NCI-H146 treated with DMSO at 0.1 percent for 48 hours (cell line): ENCODE data around the gene EXOC3.
"Not testable (repeated sequence)": the region's sequence is repeated elsewhere in the genome, so short reads cannot be mapped to it uniquely, and the experiment has no call there.

ENCODE experiments used
- DNase-seq: peaks from one replicate; lab custom pipeline; 2025; ENCODE audit not compliant: unreplicated experiment; lab: John Stamatoyannopoulos, UW

Gene EXOC3

DNA sequence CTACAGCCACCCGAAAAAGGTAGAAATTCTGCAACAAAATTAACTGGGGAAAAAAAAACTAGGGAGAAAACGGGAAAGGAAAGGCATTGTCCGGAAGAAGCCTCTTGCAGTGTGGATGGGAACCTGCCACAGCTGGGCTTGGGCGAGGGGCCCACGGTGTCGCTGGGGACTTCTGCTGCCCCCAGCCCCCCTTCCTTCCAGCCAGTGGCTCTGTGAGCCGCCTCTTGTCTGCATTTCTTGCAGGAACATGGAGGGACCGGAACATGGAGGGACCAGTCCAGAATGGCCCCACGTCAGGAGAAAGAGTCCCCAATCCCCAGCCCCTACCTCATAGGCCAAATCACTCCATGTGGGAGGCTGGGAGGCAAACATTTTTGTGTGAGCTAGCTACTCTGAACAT lies 36.9 kb upstream of the EXOC3 start:
- no peak for DNase-seq

DNA sequence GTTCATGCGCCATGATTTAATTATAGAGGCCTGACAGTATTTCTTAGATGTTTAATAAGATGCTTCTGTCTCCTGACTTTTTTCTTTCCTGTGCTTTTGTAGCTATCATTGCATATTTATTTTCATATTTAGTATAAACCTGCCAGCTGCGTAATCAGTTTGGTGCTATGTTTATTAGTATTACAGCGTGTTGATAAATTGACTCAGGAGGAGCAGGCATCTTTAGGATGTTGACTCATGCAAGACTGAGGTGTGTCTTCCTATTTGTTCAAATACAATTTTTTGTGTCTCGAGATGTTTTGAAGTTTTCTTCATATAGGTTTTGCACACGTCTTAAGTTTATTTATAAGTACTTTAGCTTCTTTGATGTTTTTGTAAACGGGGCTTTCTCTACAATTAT lies 35.9 kb upstream of the EXOC3 start:
- no peak for DNase-seq

DNA sequence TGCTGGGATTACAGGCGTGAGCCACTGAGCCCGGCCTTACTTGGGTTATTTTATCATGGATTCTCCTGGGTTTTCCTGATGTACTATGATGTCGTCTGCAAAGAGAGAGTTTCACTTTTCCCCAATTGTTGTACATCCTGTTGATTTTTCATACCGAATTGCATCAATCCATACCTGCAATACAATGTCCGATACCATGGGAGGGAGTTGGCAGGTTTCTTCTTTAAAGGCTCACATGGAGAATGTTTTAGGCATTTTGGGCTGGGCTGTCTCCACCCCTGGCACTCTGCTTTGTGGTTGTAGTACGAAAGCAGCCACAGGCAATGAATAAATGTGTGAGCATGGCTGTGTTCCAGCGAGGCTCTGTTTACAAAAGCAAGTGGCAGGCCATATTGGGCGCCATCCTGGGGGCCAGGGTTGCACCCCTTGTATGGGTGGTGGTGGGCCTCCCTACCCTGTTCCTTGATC lies 35.1 kb upstream of the EXOC3 start:
- DNase-seq, result no peak

DNA sequence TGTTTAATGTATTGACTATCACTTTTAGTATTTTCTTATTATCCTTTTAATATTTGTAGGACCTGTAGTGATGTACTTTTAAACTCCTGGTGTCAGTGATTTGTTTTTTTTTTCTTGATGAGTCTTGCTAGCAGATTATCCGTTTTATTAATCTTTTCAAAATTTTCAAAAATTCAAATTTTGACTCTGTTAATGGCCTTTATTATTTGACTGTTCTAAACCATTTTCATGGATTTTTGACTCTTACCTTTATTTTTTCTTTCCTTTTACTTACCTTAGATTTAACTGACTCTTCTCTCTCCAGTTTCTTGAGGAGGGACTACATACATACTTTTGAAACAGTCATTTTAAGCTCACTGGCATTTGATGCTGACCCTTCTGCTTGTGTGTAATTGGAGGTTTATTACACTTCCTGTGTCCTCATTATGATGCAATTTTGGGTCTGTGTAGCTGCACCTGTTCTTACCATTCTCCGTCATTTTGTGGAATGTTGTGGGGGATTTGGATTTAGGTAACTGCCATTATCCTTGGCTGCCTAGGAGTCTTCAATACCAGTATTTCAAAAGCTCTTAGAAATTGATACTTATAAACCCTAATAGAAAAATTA lies 32.0 kb upstream of the EXOC3 start:
- DNase-seq, result peak; percentile 80

DNA sequence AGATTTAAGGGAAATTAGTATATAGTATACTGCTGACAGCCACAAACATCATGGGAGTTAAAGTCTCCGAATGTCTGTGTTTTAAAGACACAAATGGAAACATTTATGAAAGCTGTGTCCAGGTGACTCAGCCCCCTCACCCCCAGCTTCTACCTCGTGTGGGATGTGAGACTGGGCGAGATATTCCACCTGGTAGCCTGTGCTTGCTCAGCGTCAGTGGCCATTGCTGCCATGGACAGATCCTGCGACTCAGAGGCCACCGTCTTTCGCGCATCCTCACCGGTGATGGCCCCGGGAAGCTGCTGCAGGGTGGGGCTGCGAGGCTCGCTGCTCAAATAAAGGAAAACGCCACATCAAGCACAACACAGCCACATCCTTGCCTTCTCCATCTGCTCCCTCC lies 31.2 kb upstream of the EXOC3 start:
- DNase-seq, result peak; percentile 51

DNA sequence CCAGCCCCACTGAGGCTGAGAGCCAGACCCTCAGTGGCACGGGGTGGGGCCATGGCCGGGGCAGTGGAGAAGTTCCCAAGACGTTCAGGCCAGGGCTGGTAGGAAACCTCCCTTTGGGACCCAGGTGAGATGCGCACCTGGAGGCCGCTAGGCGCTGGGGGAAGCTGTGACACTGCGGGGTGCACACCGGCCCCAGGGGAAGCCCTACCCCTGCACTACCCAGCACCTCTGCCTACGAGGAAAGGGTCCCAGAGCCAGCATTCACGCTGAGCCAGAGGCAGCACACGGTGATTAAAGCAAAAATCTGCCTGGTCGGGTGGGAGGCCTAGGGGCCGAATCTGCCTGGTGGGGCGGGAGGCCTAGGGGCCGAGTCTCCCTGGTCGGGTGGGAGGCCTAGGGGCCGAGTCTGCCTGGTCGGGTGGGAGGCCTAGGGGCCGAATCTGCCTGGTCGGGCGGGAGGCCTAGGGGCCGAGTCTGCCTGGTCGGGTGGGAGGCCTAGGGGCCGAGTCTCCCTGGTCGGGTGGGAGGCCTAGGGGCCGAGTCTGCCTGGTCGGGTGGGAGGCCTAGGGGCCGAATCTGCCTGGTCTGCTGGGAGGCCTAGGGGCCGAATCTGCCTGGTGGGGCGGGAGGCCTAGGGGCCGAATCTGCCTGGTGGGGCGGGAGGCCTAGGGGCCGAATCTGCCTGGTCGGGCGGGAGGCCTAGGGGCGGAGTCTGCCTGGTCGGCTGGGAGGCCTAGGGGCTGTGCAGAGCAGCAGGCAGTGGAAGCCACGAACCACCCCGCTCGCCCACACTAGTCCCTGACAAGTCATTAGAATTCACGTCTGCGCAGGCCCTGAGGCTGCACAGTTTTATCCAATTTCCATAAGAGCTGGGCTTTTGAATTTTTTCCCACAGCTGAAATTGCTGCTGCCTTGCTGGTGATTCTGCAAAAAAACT lies 27.7 kb upstream of the EXOC3 start:
- DNase-seq, result not testable (repeated sequence)

DNA sequence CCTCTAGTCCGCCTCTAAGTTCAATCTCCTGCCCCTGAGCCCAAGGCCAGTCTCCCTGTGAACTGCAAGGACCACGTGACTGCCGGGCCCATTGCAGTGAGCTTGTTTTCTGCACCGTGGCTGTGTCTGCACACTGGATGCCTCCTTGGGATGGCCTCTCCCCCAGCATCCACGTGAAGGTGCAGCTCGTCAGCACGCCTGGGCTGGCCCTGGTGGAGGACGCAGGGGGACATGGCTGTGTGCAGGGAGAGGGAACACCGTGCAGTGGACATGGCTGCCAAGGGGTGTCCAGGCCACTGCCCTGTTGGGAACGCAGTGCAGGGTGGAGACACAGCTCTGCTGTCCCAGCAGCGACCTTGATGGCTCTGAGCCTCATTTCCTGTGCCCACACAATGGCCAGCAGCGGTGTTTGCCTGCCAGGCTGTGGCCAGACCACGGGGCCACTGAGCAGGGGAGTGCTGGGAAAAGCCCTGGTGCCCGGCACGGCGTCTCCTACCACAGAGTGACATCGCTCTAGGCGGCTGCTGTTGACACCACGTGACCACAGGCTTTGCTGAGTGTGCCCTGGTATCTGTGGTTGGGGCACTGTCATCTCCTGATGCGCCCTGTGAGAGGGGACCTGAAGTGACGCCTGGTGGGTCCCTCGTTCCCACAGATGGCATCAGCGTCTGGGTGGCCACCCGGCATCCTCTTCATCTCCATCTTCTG lies 26.9 kb upstream of the EXOC3 start:
- DNase-seq, result no peak

DNA sequence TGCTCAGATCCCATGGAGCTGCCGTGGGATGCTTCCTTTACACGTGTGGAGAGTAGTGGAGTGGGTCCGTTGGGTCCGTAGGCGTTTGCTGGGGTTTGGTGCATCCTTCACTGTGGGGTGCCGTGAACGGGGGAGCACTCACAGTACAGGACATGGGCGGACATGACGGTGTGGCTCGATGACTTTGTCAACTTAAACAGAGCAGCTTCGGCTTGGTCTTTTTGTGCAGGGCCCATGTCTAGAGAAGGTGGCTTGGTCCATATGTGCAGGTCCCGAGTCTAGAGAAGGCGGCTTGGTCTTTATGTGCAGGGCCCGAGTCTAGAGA lies 26.4 kb upstream of the EXOC3 start:
- DNase-seq, result no peak

DNA sequence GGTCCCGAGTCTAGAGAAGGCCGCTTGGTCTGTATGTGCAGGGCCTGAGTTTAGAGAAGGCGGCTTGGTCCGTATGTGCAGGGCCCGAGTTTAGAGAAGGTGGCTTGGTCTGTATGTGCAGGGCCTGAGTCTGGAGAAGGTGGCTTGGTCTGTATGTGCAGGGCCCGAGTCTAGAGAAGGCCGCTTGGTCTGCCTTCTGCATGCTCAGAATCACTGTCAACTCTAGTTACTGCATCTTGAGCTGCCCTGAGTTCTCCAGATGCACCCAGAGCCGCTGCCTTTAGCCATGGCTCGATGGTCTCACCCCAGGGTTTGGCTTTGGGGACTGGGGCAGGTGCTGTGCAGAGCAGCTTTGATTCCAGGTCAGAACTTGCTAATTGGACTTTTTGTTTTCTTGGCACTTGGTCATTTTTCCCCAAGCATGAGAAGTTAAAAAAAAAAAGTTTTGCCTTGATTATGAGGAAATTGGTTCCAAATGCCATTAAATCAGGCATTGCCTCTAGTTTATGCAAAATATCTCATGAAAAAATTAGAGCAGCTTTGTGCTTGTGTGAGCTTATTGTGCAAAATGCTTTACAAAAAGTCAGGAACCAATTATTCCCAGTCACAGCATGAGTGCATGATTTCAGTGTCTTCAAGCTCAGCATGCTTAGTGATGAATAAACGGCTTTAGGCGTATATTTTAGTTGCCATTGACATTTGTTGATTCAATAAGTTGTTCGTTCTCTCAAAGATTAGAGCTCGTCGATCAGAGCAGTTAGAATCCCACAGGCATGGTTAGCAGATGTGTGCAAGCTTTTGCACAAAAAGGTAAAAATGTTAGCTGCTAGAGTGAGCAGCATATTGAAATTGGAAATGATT lies 25.4 kb upstream of the EXOC3 start:
- DNase-seq, result peak; percentile 84

DNA sequence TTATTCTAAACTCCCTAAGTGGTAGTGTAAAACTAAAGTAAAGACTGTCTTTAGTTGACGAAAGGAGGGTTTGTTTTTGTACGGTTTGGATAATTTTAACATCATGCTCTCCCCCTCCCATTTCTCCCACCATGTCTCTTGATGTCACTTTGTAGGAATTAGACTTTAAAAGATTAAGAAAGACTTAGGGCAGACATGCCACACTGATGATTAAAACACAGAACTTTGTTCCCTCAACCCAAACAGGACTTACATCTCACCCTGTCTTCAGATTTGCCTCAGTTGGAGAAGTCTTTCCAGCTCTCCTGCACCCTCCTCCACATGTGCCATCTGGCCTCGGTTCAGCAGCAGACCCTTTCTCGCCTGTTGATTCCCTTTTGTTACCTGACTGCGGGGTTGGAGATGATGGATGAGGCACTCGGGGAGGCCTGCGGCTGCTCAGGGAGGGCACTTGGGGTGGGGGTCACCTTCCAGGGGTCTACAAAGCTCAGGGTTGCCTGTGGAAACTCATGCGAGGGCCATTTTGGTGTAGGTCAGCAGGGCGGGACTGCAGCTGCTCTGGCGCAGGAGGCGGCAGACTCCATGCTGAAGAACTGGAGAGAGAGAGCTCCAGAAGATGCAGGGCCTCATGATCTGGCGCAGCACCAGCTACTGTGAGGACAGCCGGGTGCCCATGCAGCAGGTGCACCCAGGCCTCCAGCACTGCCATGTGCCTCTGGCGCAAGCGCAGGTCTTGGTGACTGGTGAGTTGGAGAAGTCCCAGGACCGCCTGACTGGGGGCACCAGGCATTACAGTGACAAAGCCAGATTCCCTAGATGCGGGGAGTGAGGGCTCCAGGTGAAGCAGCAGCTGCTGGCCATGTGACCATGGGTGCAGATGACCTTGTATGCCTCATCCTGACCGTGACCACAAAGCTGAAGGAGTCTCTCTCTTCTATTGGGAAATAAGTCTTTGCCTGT lies 24.5 kb upstream of the EXOC3 start:
- peak; percentile 59 for DNase-seq

DNA sequence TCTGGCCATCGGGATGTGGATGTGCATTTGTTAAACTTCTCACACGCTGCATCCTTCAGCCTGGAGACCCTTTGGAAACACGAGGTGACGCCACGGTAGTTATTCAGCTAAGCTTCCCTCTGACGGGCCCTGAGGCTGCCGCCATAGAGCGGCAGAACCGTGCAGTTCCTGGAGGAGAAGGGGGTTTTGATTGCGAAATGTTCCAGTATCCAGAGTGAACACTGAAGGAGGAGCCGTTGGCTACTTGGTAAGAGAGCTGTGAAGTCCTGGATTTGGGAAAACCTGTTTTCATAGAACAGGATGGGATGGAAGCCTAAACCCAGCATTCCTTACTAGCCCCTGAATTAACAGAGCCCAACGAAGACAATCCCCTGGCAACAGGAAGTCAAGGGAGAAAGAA lies 23.0 kb upstream of the EXOC3 start:
- DNase-seq, result no peak

DNA sequence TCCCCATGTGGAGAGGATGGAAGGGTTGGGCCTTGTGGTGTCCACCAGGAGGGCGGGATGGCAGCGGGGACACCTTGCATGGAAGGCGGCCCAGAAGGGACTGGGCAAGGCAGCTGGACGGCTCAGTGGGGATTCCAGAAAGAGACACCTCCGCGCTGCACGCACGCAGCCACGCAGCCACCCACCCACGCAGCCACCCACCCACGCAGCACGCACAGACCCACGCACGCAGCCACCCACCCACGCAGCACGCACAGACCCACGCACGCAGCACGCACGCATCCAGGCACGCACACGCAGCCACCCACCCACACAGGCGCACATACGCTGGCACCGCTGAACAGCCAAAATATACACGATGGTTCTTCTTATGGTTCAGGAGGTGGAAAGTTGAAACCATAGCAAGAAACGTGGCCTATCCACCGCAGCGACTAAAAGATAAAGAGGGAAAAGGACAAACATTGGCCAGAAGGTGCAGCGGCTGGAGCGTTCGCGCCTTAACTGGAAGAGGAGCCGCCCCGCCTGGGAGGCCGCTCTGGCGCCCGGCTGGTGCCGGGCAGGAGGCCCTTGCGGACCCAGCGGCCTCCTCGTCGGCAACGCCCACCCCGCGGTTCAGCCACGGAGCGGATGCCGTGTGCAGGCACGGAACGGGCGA lies 22.2 kb upstream of the EXOC3 start:
- no peak for DNase-seq

DNA sequence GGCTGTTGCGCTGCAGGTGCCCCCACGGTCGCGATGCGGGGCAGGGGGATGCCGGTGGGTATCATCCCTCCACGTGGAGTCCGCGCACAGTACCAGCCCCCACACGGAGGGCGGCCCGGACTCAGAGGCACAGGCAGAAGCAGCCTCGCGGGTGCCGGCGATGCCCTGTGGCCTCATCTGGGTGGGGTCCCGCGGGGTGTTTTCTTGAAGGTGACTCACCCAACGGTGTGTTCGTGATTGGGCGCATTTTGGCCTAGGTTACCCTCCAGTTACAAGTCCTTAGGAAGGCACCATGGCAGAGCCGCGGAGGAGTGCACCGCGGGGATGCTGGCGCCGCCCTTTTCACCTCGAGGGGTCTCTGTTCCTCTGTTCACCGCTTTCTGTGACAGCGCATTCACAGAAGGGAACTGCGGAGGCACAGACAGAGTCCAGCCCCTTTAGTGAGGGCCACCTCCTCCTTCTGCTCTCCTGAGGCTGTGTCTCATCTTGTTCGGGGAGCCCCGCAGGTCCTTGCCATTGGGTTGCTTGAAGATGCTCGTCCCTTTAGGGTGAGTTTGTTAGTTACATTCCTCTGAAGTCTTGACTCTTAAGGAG lies 21.6 kb upstream of the EXOC3 start:
- no peak for DNase-seq

DNA sequence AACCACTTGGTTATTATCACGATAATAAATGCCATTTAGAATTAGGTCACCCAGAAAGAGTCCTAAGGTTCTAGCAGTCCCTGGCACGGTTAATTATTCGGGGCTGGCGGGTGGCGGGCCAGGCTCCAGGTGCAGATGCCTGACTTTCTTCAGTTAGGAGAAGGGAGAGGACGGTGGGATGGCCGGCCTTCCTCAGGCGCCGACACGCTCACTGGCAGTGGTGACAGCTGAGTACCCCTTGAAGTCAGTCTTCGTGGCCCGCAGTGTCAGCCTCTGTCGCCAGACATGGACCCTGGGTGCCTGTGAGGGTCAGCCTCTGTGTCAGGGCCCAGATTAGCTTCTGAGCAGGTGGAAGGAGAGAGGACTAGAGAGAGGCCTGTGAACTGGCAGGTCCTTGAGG lies 21.1 kb upstream of the EXOC3 start:
- no peak for DNase-seq

DNA sequence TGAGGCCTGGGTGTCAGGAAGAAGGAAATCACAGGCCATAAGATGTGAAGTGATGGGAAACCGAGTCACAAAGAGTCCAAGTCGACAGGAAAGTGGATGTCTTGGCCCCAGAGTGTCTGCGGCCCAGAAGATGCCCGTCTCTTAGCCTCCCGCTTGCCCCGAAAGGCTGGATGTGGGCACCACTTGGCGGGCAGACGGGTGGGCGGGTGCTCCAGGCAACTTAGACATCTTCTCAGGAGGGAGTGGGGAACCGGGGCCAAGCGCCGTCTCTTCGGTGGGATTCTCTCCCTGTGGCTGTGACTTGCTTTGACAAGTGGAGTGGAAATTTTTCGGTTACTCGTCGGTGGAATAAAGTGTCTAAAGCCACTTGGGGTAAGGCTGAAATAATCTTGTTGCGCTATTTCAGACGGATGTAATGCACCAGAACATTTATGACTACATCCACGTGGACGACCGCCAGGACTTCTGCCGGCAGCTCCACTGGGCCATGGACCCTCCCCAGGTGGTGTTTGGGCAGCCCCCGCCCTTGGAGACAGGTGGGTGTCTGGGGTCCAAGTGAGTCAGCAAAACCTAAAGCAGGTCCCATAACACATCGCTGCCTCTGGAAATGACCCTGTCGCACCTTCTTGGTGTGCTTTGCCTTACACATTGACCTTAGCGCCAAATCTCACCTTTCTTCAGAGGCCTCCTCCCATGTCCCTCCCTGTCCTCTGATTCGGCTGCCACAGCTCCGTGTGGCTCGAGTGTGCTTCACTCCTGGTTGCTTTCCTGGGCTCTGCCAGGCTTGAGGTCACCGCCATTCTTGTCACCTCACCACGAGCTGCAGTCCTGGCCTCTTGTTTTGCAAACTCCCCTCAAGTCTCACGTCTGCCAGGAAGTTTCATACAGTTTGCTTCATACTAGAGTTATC lies 20.4 kb upstream of the EXOC3 start:
- DNase-seq, result no peak

DNA sequence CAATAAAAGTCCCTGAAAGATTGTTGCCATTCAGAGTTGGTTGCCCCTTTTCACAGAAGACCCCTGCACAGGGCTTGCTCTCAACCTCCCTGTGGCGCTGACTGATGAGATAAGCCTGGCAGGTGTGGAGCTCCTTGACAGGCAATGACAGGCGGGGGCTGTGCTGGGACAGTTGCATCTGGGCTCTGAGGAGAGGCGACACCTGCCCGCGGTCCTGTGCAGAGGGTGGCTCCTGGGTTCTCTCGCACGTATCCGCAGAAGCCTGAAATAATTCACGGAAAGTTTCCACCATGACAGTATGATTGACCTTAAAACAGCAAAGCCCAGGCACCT lies 19.8 kb upstream of the EXOC3 start:
- no peak for DNase-seq

DNA sequence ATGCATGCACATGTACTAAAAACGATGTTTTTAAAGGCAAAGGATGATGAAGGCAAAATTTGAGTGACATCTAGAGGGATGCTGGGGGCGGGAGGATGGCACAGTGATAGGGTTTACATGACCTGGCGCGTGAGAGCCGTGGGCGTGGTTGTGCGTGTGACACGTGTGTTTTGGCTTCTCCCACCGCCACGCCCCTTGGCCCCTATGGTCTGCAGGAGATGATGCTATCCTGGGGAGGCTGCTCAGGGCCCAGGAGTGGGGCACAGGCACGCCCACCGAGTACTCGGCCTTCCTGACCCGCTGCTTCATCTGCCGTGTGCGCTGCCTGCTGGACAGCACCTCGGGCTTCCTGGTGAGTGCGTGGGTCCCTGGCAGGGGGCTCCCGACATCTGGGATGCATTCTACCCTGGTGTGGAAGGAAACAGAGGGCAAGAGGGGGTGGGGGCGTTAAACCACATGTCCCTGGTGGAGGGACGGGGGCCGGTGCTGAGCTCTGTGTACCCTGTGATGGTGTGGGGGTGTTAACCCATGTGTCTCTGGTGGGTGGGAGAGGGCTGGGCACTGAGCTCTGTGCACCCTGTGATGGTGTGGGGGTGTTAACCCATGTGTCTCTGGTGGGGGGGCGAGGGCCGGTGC lies 19.2 kb upstream of the EXOC3 start:
- DNase-seq, result no peak
